Choroid plexus epithelial cell (primary cell): ENCODE measurements around the gene DNAJC1.
"Not testable (repeated sequence)": the region's sequence is repeated elsewhere in the genome, so short reads cannot be mapped to it uniquely, and the experiment has no call there.

ENCODE experiments used
- DNase-seq: peaks from one replicate; pipeline ENCODE4 v3.0.0-alpha.2; 2010; ENCODE audit warnings: low read depth
- H3K4me3 ChIP-seq: 2 replicates; pipeline ENCODE4 v1.5.1; 2011; ENCODE audit warnings: low read depth, mild to moderate bottlenecking, control low read depth, low read length, moderate library complexity
- TF ChIP-seq, protein P1 (sequence below): conservative IDR thresholded peaks from 2 replicates; pipeline ENCODE4 v1.5.1; 2011; ENCODE audit warnings: low read depth, mild to moderate bottlenecking, control low read depth, inconsistent platforms, low read length, moderate library complexity

The DNAJC1 gene

DNA sequence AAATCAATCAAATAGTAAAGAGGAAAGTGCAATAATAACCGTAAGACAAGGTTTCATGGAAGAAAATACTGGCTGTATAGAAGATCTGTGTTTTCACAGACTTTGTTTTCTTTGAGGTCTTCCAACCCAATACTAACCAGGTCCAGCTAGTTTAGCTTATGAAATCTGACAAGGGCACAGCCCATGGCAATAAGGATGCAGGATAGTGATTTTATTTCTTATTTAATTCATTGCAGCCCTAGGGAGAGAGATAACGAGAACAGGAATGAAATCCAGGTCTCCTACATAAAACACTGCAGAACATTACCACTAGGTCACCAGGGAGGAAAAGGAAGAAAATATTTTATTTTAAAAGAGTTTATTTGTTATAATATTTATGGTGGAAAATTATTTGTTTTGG is 145.1 kb downstream of the DNAJC1 start:
- TF ChIP-seq, protein P1, sequence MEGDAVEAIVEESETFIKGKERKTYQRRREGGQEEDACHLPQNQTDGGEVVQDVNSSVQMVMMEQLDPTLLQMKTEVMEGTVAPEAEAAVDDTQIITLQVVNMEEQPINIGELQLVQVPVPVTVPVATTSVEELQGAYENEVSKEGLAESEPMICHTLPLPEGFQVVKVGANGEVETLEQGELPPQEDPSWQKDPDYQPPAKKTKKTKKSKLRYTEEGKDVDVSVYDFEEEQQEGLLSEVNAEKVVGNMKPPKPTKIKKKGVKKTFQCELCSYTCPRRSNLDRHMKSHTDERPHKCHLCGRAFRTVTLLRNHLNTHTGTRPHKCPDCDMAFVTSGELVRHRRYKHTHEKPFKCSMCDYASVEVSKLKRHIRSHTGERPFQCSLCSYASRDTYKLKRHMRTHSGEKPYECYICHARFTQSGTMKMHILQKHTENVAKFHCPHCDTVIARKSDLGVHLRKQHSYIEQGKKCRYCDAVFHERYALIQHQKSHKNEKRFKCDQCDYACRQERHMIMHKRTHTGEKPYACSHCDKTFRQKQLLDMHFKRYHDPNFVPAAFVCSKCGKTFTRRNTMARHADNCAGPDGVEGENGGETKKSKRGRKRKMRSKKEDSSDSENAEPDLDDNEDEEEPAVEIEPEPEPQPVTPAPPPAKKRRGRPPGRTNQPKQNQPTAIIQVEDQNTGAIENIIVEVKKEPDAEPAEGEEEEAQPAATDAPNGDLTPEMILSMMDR, result no peak
- H3K4me3 ChIP-seq, result no peak overlapping the region
- DNase-seq, result no peak

DNA sequence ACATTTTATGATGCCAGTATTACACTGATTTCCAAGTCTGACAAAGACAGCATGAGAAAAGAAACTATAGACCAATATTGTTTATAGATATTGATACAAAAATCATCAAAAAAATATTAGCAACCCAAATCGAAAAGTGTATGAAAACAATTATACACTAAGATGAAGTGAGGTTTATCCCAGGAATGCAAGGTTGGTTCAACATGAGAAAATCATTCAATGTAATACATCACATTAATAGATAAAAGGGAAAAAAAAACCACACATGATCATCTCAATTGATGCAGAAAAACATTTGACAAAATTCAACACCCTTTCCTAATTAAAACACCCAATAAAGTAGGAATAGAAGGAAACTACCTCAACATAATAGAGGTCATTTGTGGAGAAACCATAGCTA is 153.9 kb downstream of the DNAJC1 start:
- TF ChIP-seq, protein P1, result no peak
- no peak overlapping the region for H3K4me3 ChIP-seq
- DNase-seq, result peak; percentile 18

DNA sequence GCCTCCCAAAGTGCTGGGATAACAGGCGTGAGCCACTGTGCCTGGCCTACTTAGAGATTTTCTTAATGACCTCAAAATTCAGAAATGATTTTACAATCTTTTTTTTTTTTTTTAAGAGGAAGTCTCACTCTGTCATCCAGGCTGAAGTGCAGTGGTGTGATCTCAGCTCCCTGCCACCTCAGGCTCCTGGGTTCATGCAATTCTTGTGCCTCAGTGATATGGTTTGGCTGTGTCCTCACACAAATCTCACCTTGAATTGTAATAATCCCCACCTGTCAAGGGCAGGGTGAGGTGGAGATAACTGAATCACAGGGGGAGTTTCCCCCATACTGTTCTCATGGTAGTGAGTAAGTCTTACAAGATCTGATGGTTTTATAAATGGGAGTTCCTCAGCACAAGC is 159.9 kb downstream of the DNAJC1 start:
- TF ChIP-seq, protein P1, result no peak
- H3K4me3 ChIP-seq, result no peak overlapping the region
- DNase-seq, result no peak

DNA sequence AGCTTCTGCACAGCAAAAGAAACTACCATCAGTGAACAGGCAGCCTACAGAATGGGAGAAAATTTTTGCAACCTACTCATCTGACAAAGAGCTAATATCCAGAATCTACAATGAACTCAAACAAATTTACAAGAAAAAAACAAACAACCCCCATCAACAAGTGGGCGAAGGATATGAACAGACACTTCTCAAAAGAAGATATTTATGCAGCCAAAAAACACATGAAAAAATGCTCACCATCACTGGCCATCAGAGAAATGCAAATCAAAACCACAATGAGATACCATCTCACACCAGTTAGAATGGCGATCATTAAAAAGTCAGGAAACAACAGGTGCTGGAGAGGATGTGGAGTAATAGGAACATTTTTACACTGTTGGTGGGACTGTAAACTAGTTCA is 162.3 kb downstream of the DNAJC1 start:
- not testable (repeated sequence) for H3K4me3 ChIP-seq, DNase-seq

DNA sequence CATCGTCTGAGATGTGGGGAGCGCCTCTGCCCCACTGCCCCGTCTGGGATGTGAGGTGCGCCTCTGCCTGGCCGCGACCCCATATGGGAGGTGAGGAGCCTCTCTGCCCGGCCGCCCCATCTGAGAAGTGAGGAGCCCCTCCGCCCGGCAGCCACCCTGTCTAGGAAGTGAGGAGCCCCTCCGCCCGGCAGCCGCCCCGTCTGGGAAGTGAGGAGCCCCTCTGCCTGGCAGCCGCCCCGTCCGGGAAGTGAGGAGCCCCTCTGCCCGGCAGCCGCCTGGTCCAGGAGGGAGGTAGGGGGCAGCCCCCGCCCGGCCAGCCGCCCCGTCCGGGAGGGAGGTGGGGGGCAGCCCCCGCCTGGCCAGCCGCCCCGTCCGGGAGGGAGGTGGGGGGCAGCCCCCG is 166.0 kb downstream of the DNAJC1 start:
- DNase-seq, H3K4me3 ChIP-seq: not testable (repeated sequence)

DNA sequence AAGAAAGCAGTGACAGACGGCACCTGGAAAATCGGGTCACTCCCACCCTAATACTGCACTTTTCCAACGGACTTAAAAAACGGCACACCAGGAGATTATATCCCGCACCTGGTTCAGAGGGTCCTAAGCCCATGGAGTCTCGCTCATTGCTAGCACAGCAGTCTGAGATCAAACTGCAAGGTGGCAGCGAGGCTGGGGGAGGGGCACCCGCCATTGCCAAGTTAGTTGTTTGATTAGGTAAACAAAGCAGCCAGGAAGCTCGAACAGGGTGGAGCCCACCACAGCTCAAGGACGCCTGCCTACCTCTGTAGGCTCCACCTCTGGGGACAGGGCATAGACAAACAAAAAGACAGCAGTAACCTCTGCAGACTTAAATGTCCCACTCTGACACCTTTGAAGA is 169.0 kb downstream of the DNAJC1 start:
- not testable (repeated sequence) for H3K4me3 ChIP-seq, DNase-seq

DNA sequence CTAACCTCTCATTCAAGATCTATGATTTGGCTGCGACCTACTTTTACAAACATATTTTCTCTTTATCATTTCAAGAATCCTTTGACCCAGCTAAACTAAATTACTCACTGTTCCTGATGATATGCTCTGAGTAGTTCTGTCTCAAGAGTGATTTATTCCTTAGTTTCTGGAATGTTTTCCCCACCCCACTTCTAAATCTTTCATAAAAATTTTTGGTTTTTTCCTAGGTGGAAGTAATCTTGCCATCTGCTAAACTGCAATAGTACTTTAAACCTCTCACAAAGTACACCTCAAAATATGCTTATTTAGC is 170.8 kb downstream of the DNAJC1 start:
- no peak for DNase-seq
- TF ChIP-seq, protein P1, result no peak
- H3K4me3 ChIP-seq, result no peak overlapping the region

DNA sequence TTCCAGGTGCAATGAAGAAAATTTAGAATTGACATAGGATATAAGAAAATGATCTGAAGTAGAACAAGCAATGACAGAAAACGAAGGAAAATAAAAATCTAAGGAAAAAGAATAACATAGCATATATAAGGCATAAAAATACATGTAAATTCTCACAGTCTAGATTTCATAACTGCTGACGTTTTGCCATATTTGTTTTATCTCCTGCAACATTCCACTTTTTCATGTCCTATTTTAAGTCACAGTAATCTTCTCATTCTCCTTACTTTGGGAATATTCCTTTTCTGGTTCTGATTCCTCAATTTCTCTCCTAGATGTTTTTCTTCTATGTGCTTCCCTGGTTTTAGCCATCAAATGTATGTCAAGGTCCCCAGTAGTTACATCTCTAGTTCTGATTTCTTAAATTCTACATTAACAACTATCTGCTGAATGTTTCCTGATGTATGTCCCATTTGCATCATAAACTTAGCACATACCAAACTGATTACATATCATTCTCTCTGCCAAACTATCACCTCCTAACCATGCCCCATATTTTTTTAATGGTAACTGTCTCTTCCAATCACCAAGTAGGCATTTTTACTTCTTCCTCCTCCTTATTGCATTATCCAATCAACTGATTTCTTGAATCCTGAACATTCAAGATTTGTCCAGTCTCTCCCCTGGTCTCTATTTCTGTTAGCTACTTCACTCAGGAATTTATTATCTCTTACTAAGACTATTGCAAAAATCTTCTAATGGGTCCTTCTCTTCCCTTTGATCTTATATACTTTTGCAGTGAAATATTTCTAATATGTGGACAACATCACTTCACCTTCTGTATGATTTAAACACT is 171.3 kb downstream of the DNAJC1 start:
- H3K4me3 ChIP-seq, result no peak overlapping the region
- TF ChIP-seq, protein P1, result no peak
- peak; percentile 85 for DNase-seq

DNA sequence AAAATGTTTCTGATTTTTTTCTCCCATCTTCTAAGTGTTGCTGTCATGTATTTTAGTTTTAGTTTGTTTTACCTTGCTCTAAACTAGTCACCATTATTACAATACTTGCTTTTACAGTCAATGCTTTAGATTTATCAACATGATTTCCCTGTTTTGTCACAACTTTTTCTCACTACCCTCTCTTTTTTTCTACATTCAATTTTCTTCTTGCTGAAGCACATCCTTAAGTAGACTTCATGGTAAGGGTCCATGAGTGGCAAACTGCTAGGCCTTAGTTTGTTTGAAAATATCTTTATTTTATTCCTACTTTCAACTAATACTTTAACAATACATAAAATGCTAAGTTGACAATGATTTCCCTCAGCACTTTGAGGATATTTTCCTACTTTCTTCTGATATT is 173.5 kb downstream of the DNAJC1 start:
- TF ChIP-seq, protein P1, result no peak
- H3K4me3 ChIP-seq, result no peak overlapping the region
- DNase-seq, result no peak
